Gastroesophageal sphincter (tissue), 3 donors: ENCODE results near the gene ATP8B3.

ENCODE experiments used
- POLR2A ChIP-seq, 2 donors: fragments of 450-650 bp; IDR thresholded peaks; one replicate each; pipeline ENCODE4 v1.6.1; 2017; ENCODE audit warnings: antibody characterized with exemption in 2 of 2, mild to moderate bottlenecking in 2 of 2, moderate library complexity in 1 of 2
- POLR2AphosphoS5 ChIP-seq: sonication (generic); formaldehyde crosslinking; IDR thresholded peaks from one replicate; pipeline ENCODE4 v1.6.1; 2017; ENCODE audit warnings: antibody characterized with exemption
- TF ChIP-seq, protein P1 (sequence below), 4 experiments: fragments of 200-600 bp in 2 of 4; fragments of 450-650 bp in 2 of 4; sonication (generic) in 1 of 4; IDR thresholded peaks; one replicate each; pipeline ENCODE4 v1.5.1; 2017 to 2019; ENCODE audit warnings: antibody characterized with exemption in 4 of 4, mild to moderate bottlenecking in 2 of 4, moderate library complexity in 2 of 4

DNA sequence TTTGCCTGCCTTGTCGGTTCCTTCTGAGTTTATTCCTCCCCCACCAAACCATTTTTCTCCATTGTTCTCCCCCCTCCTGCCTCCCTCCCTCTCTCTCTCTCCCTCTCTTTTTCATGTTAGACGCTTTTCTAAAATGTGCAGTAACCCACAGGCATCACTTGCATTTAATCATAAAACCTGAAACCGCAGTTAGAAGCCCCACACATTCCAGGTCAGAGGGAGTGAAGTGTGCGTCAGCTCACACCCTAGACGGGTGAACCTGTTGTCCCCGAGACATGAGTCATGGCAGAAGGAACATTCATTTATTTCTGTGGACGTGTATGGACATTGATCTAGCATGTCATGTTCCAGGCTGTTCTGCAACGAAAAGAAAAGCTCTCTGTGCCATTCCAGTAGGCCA is 38.9 kb downstream of the ATP8B3 start:
- TF ChIP-seq, protein P1, sequence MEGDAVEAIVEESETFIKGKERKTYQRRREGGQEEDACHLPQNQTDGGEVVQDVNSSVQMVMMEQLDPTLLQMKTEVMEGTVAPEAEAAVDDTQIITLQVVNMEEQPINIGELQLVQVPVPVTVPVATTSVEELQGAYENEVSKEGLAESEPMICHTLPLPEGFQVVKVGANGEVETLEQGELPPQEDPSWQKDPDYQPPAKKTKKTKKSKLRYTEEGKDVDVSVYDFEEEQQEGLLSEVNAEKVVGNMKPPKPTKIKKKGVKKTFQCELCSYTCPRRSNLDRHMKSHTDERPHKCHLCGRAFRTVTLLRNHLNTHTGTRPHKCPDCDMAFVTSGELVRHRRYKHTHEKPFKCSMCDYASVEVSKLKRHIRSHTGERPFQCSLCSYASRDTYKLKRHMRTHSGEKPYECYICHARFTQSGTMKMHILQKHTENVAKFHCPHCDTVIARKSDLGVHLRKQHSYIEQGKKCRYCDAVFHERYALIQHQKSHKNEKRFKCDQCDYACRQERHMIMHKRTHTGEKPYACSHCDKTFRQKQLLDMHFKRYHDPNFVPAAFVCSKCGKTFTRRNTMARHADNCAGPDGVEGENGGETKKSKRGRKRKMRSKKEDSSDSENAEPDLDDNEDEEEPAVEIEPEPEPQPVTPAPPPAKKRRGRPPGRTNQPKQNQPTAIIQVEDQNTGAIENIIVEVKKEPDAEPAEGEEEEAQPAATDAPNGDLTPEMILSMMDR (IDR thresholded peaks at IDR 0.05) = no peak
- TF ChIP-seq POLR2A (IDR thresholded peaks at IDR 0.05) (no peak), POLR2AphosphoS5 (no peak)
